ENCODE data around the gene PTPRT.

GRCh38 chr20:42889517-42889916, 300.2 kb downstream of the PTPRT start:
- TF ChIP-seq CTCF (IDR thresholded peaks at IDR 0.05) (no peak), ZFX (IDR thresholded peaks at IDR 0.05; ENCODE audit: borderline replicate concordance) (no peak)

Measured in 22Rv1 (cell line).